T47D (cell line): ENCODE data around the gene KDM6A.
A peak's percentile ranks its signal among the peaks of the same experiment; 100 is the strongest.
"Not testable (repeated sequence)": the region's sequence is repeated elsewhere in the genome, so short reads cannot be mapped to it uniquely, and the experiment has no call there.

ENCODE experiments used
- DNase-seq, 2 experiments: peaks; one replicate each; pipeline versions ENCODE4 v3.0.0 to v3.0.0-alpha.2; 2011 to 2012; ENCODE audit warnings: low read depth in 1 of 2, low spot score in 1 of 2
- JUND ChIP-seq: IDR thresholded peaks from 2 replicates; pipeline ENCODE4 v1.6.1; 2012; ENCODE audit warnings: low read depth
- in situ Hi-C: cut with HindIII; loops from 2 replicates; pipeline ENCODE4 v1.10.0; 2016; ENCODE audit warnings: low sequenced_read_pairs, low pct_unique_long_range_greater_than_20kb

Gene KDM6A

DNA sequence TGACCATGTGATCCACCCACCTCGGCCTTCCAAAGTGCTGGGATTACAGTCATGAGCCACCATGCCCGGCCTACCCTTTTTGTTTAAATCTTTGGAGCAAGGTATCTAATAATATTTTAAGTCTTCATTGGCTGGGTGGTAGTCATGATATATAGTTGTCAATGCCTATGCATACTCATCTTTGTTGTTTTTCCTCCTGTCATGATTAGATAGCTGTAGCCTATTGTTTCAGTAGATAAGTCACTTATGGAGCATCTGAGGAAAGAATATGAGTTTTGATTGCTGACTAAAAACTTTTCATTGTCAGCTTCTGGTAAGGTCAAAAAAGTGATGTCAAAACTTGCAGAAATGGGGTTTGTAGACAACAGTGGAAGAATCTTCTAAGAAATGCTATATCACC lies 119.8 kb downstream of the KDM6A start:
- no peak for DNase-seq
- in situ Hi-C loops: no loop called here
- no peak for TF ChIP-seq JUND

DNA sequence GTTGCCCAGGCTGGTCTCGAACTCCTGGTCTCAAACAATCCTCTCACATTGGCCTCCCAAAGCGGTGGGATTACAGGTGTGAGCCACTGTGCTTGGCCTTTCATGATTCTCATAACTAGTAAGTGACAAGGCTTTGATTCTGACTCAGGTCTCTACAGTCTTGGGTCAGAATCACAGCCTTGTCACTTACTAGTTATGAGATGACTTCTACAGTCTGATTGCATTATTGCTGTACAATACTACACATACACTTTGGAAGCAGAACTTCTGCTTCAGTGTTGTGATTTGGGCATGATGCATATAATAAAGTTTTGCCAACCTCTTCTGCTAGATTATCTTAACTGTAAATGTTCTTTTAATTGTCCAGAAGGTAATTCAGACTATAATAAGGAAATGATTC lies 123.3 kb downstream of the KDM6A start:
- DNase-seq: no peak
- in situ Hi-C loops: no loop called here
- no peak for TF ChIP-seq JUND

DNA sequence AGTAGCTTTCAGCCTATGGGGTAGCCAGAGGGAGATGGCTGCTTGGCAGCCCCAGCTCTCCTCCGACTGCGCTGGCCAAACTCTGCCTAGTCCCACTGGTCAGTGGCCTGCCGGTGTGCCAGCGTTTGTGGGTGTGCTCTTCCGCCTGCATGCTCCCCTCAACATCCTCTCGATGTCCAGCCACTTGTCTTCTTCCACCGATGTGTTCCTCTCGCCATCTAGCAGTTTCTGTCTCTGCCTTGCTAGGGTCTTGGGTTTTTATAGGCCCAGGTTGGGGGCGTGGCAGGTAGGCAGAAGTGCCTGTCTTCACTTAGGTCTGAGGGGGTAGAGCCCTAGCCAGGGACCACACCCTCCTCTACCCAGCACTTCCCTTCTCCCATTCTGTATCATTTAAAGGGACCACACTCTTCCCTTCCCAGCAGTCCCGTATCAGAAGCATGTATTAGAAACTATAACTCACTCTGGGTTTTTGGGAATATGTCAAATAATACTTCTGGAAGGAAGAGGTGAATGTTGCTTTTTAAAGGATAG lies 124.4 kb downstream of the KDM6A start:
- no peak for DNase-seq
- in situ Hi-C loops: no loop called here
- TF ChIP-seq JUND: no peak

DNA sequence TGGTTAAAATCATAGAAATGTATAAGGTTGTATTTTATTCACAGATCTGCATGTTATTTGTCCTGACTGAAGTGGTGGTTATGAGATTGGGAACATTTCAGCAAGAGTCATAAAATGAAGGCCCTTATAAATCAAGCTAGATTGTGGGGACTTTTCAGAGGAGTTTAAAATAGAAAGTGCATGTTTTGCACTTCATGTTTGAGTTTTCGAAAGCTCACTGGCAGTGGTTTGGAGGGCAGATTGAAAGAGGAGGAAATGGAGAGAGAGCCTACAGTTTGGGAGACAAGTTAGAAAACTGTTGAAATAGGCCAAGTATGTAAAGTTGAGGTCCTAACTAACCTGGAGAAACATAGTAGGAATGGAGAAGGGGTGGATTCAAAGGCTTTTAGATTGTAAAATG lies 124.9 kb downstream of the KDM6A start:
- TF ChIP-seq JUND: no peak
- in situ Hi-C loops: no loop called here
- no peak for DNase-seq

DNA sequence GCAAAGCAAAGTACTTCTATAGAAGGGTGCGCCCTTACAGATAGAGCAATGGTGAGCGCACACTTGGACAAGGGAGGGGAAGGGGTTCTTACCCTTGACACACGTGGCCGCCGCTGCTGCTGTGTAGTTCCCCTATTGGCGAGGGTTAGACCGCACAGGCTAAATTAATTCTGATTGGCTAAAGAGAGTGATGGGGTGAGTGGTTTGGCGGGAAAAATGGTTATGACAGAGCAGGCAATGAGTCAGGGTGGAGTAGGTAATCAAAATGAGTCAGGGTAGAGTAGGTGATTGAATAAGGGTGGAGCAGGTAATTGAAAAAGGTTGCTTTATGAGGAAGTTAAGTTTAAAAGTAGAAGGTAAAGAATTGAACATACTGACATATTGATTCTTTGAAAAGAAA lies 126.2 kb downstream of the KDM6A start:
- in situ Hi-C loops: not testable (repeated sequence)

DNA sequence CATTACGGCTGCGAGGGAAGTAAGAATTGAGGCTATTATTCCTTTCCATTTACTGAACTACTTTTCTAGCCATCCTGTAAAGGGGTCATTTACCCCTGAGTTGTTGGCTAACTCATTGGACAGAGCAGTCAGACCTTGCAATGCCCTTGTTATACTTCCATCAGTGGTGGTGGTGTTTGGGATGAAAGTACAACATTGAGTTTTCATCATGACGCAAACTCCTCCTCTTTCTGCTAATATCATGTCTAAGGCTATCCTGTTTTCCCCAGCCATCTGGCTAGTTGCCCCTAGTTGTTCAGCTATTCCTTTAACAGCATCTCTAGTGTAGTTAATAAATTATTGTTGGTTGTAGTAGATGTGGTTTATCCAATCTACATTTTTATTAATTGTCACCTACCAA lies 126.9 kb downstream of the KDM6A start:
- in situ Hi-C loops, DNase-seq: not testable (repeated sequence)

More for the DNA sequence above, 126.2 kb downstream of the KDM6A start:
- DNase-seq: not testable (repeated sequence)

DNA sequence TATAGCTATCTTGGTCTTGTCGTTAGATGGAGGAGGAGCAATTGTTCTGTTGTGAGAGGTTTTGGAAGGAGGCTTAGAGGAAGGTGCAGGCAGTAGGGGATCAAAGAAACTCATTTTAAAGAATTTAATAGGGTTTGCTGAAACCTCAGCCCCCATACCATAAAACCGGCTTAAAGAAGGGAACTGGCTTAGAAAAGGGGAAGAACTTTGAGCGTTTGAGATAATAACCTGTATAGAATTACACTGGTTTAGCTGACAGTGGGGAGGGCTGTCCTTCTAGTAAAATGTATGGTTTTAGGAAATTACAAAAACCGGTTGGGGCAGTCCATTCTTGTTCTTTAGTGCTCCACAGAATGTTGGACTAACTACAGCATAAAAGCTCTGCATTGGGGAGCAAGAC lies 128.1 kb downstream of the KDM6A start:
- no peak for TF ChIP-seq JUND
- in situ Hi-C loops: no loop called here
- peak in 1 of 2 experiments; percentile 17 for DNase-seq

DNA sequence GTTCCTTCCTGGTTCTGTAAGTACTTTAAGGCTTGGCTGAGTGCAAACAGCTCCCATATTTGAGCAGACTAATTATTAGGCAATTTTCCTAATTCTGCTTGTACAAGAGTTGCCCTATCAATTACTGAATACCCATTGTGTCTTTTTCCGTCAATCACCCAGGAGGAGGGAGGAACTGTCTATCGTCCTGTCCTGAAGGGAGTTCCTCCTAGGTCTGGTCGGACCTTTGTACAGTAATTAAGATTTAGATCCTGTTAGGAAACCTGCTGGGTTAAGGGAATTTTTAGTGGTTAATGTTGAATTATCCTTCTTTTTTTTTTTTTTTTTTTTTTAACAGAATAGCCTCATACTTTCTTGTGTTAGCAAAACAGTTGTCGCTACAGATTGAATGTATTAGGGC lies 130.1 kb downstream of the KDM6A start:
- TF ChIP-seq JUND: no peak
- in situ Hi-C loops: no loop called here
- DNase-seq: no peak

DNA sequence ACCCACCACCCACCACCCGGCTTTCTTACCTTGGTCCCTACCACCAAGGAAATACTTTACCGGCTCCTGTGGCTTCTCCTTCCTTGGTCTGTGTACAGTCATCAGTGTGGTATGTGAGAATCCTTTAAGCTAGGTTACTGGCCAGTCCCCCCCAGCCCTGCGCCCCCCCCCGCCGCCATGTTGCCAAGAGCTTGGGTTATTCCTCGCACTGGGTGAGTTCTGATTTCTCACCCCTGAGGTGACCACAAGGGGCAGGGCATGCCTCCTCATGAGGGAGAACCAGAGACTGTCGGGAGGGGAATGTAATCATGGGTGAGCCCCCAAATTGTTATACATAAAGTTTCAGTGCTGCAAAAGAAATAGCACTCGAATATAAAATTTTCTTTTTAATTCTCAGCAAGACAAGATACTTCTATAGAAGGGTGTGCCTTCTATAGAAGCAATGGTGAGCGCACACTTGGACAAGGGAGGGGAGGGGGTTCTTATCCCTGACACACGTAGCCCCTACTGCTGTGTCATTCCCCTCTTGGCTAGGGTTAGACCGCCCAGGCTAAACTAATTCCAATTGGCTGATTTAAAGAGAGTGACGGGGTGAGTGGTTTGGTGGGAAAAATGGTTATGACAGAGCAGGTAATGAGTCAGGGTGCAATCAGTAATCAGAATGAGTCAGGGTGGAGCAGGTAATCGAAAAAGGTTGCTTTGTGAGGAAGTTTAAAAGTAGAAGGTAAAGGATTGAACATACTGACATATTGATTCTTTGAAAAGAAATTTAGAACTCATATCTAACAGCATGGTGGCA lies 133.2 kb downstream of the KDM6A start:
- in situ Hi-C loops: no loop called here
- no peak for TF ChIP-seq JUND
- peak in 1 of 2 experiments; percentile 1 for DNase-seq

DNA sequence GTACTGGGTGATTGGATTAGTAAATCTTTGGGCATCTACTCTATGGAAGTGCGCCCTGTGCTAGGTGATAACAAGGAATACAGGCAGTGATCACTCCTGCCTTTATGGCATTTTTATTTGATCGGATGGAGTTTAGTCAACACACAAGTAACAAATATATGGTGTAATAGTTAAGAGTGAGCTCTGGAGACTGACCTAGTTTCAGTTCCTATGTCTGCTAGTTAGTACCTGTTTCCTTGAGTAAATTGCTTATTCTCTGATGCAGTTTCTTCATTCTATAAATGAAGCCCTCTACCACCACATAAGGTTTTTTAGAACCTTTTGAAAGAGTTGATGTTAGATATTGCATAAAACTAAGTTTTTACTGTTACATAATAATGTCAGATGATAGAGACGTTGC lies 134.6 kb downstream of the KDM6A start:
- TF ChIP-seq JUND: no peak
- in situ Hi-C loops: no loop called here
- no peak for DNase-seq

DNA sequence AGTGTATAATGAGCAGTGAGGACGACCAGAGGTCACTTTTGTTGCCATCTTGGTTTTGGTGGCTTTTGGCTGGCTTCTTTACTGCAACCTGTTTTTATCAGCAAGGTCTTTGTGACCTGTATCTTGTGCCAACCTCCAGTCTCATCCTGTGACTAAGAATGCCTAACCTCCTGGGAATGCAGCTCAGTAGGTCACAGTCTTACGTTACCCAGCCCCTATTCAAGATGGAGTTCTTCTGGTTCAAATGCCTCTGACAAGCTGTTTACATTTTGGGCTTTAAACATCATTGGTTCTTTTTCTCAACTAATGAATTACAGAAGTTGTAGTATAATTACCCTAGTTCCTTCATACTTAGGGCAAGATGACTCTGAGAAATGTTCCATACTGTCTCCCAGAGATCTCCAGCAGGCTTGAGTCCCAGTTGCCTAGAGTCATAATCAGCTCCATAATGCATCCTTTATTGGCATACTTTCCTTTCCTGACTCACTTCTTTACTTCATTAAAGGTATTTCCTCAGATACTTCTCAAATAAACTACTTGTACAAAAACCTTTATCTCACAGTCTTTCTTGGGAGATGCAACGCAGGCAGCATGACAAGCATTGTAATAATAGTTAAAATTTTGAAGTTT lies 136.5 kb downstream of the KDM6A start:
- TF ChIP-seq JUND: no peak
- DNase-seq: peak in 1 of 2 experiments; percentile 15
- in situ Hi-C loops: no loop called here

DNA sequence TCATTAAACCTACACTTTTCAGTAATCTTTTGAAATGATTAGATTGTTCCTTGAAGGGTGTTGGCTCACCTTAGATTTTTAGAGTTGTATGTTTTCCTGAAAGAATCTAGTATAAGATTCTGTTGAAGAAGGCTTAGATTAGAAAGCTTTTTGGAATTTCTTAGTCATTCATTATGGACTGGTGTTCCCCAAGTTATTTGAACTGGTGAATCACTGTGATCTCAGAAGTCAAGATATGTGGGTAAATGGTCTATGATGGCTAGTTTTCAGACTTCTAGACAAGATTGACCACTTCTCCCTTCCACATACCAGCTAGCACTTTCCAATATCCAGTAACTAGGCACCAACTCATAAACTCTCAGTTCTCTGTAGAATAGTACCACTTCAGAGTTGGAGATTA lies 138.1 kb downstream of the KDM6A start:
- no peak for TF ChIP-seq JUND
- in situ Hi-C loops: no loop called here
- DNase-seq: no peak

DNA sequence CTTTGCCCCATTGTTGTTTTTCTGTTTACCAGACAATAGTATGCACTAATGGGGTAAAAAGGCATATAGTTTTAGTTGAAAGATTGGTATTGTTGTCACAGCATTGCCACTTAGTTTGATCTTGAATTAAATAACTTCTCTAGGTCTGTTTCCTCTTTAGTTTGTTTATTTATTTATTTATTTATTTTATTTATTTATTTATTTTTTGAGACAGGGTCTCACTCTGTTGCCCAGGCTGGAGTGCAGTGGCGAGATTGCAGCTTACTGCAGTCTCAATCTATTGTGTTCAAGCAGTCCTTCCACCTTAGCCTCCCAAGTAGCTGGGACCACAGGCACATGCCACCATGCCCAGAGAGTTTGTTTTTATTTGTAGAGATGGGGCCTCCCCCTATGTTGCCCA lies 138.6 kb downstream of the KDM6A start:
- DNase-seq: no peak
- TF ChIP-seq JUND: no peak
- in situ Hi-C loops: no loop called here
